Calu3 (cell line): ENCODE results near the gene OR10V1. TPM values are rescaled to one million over a fixed set of nuclear protein-coding genes. Genes with fewer than 3 reads are reported as not detected.

Source experiments
- BruUV-seq: library from RNA; stranded (reverse); fragments of 400-500 nt; replicated peaks from 2 replicates; lab custom pipeline; 2021; lab: Mats Ljungman, UMichigan
- CTCF ChIA-PET: fragments of 300-600 bp; sonication (Branson Sonifier 250); formaldehyde crosslinking; loops from one replicate; lab custom pipeline; 2022; ENCODE audit warnings: antibody characterized with exemption; lab: Charles Lee
- DNase-seq: peaks from one replicate; pipeline ENCODE4 v3.0.0; 2022
- H3K27ac Mint-ChIP-seq: one replicate; pipeline ENCODE4 v1.8.0; 2022; ENCODE audit warnings: mixed read lengths; ENCODE audit not compliant: unreplicated experiment
- H3K27me3 Mint-ChIP-seq: one replicate; pipeline ENCODE4 v1.8.0; 2022; ENCODE audit warnings: mixed read lengths; ENCODE audit not compliant: unreplicated experiment
- H3K36me3 Mint-ChIP-seq: one replicate; pipeline ENCODE4 v1.8.0; 2022; ENCODE audit warnings: mild to moderate bottlenecking, moderate library complexity, mixed read lengths; ENCODE audit not compliant: insufficient read depth, unreplicated experiment
- H3K4me1 Mint-ChIP-seq: one replicate; pipeline ENCODE4 v1.8.0; 2022; ENCODE audit warnings: mild to moderate bottlenecking, low read depth, mixed read lengths; ENCODE audit not compliant: unreplicated experiment
- H3K4me3 Mint-ChIP-seq: one replicate; pipeline ENCODE4 v1.8.0; 2022; ENCODE audit warnings: mild to moderate bottlenecking, low read depth, moderate library complexity, mixed read lengths; ENCODE audit not compliant: unreplicated experiment
- H3K9me3 Mint-ChIP-seq: one replicate; pipeline ENCODE4 v1.8.0; 2022; ENCODE audit warnings: low read depth, mixed read lengths; ENCODE audit not compliant: unreplicated experiment
- CTCF ChIP-seq: fragments of 200-600 bp; IDR thresholded peaks from one replicate; pipeline ENCODE4 v1.8.0; 2022; ENCODE audit warnings: antibody characterized with exemption; ENCODE audit not compliant: unreplicated experiment
- intact Hi-C: fragments of 100-400 bp; cut with micrococcal nuclease; formaldehyde crosslinking; loops from one replicate; pipeline ENCODE4 v1.10.0; 2022; ENCODE audit not compliant: unreplicated experiment
- total RNA-seq: library from RNA; stranded (reverse); gene quantifications from 2 replicates; pipeline ENCODE4 v1.2.3, GENCODE V29; 2022

Gene OR10V1
- total RNA-seq, 1 experiment from 2014 or later = not detected

GRCh38 chr11:59668950-59669610 lies 44.6 kb downstream of the OR10V1 start, which contains the start of gene PATL1:
TSS of gene PATL1 (minus strand) at chr11:59669037. CDS start at chr11:59668895, 142 bp downstream.
- Mint-ChIP-seq H3K27me3 (no peaks in the 10 kb centered on the region), H3K4me1 (peaks cover 35% of the 10 kb centered on the region), H3K9me3 (no peaks in the 10 kb centered on the region), H3K27ac (peak within 1 kb of the TSS; percentile 97), H3K36me3 (peaks cover 46% of the 10 kb centered on the region), H3K4me3 (peak within 1 kb of the TSS; percentile 88)
- CTCF ChIA-PET = interaction anchor here (0.6 to 1.5 kb wide), 12 partner anchors 9 to 1933 kb away, joined by 3 to 8 read pairs (median 3); partner anchors contain the start of gene STX3
- no peak for TF ChIP-seq CTCF
- intact Hi-C loops = loop anchor here (5.0 kb wide), 2 partner anchors 52 to 88 kb away; partner anchors contain the start of genes OSBP and STX3
- BruUV-seq = no TSS peak
- DNase-seq = peak; percentile 98

GRCh38 chr11:59668188-59668949 lies 45.3 kb downstream of the OR10V1 start:
- Mint-ChIP-seq H3K4me1 (peaks cover 35% of the 10 kb centered on the region), H3K27ac (peak overlapping the region; percentile 97), H3K9me3 (no peaks in the 10 kb centered on the region), H3K4me3 (peak overlapping the region; percentile 88), H3K36me3 (peaks cover 46% of the 10 kb centered on the region), H3K27me3 (no peaks in the 10 kb centered on the region)
- intact Hi-C loops = loop anchor here (5.0 kb wide), 2 partner anchors 51 to 89 kb away; partner anchors contain the start of genes OSBP and STX3
- no TSS peak for BruUV-seq
- no peak for TF ChIP-seq CTCF
- peak; percentile 46 for DNase-seq
- CTCF ChIA-PET = interaction anchor here (0.6 to 1.5 kb wide), 5 partner anchors 10 to 251 kb away, joined by 3 to 7 read pairs (median 3); no protein-coding TSS in a partner anchor

GRCh38 chr11:59667812-59668187 lies 45.8 kb downstream of the OR10V1 start:
- CTCF ChIA-PET = no interaction called here
- TF ChIP-seq CTCF = no peak
- H3K4me3 Mint-ChIP-seq = peak overlapping the region; percentile 88
- no peaks in the 10 kb centered on the region for H3K27me3 Mint-ChIP-seq
- H3K9me3 Mint-ChIP-seq = no peaks in the 10 kb centered on the region
- peak overlapping the region; percentile 97 for H3K27ac Mint-ChIP-seq
- H3K4me1 Mint-ChIP-seq = peaks cover 35% of the 10 kb centered on the region
- peaks cover 46% of the 10 kb centered on the region for H3K36me3 Mint-ChIP-seq
- intact Hi-C loops = loop anchor here (5.0 kb wide), 2 partner anchors 50 to 90 kb away; partner anchors contain the start of genes OSBP and STX3
- BruUV-seq = TSS peak; percentile 57
- DNase-seq = no peak

GRCh38 chr11:59666969-59667368 lies 46.7 kb downstream of the OR10V1 start:
- Mint-ChIP-seq H3K36me3 (peaks cover 46% of the 10 kb centered on the region), H3K4me1 (peaks cover 35% of the 10 kb centered on the region), H3K27ac (peak overlapping the region; percentile 97), H3K27me3 (no peaks in the 10 kb centered on the region), H3K9me3 (no peaks in the 10 kb centered on the region), H3K4me3 (peak overlapping the region; percentile 88)
- no peak for DNase-seq
- no TSS peak for BruUV-seq
- CTCF ChIA-PET = no interaction called here
- intact Hi-C loops = loop anchor here (5.0 kb wide), 2 partner anchors 50 to 90 kb away; partner anchors contain the start of genes OSBP and STX3
- no peak for TF ChIP-seq CTCF
